ENCODE results near the gene SH3RF1. TPM values are rescaled to one million over a fixed set of nuclear protein-coding genes. Genes with fewer than 3 reads are reported as not detected.

SH3RF1 gene
- total and polyA plus RNA-seq, 4 donors: 1.8 to 7.9 (median 3.5) TPM

DNA sequence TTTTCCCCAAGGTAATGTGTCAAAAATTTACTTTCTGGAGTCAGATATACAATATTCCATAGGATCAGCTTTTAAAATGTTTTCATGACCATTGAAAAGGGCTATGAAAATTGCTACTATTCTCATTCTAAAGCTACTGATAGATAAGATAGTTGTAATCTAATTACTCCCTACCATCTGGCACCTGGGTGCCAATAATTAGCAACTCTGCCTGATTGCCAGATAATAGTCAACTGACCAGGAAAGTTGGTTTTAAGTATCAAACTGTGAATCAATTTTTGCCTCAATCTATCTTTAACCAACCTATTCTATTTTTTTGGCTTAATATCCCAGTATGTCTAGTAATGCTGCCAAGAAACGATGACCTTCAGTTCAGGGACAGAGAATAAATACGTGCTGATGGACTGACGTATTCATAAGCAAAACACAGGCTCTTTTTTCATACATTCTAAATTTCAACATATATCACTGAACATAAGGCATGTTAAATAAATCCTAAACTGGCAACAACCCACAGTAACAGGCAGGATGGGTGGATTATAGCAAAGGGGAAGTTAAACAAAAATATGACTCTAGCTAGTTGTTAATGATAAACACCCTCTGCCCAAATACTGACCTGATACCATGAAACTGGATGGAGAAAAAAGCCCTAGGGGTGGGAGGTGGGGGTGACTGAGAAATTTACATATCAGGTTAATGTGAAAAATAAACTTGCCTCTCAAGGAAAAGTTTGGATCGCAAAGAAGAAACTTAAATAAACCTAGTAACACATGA lies 18.2 kb downstream of the SH3RF1 start (continued):
- TF ChIP-seq, protein P1, sequence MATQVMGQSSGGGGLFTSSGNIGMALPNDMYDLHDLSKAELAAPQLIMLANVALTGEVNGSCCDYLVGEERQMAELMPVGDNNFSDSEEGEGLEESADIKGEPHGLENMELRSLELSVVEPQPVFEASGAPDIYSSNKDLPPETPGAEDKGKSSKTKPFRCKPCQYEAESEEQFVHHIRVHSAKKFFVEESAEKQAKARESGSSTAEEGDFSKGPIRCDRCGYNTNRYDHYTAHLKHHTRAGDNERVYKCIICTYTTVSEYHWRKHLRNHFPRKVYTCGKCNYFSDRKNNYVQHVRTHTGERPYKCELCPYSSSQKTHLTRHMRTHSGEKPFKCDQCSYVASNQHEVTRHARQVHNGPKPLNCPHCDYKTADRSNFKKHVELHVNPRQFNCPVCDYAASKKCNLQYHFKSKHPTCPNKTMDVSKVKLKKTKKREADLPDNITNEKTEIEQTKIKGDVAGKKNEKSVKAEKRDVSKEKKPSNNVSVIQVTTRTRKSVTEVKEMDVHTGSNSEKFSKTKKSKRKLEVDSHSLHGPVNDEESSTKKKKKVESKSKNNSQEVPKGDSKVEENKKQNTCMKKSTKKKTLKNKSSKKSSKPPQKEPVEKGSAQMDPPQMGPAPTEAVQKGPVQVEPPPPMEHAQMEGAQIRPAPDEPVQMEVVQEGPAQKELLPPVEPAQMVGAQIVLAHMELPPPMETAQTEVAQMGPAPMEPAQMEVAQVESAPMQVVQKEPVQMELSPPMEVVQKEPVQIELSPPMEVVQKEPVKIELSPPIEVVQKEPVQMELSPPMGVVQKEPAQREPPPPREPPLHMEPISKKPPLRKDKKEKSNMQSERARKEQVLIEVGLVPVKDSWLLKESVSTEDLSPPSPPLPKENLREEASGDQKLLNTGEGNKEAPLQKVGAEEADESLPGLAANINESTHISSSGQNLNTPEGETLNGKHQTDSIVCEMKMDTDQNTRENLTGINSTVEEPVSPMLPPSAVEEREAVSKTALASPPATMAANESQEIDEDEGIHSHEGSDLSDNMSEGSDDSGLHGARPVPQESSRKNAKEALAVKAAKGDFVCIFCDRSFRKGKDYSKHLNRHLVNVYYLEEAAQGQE (IDR thresholded peaks at IDR 0.05): no peak
- TF ChIP-seq HNF4G (IDR thresholded peaks at IDR 0.05): no peak
- TF ChIP-seq, protein P2, sequence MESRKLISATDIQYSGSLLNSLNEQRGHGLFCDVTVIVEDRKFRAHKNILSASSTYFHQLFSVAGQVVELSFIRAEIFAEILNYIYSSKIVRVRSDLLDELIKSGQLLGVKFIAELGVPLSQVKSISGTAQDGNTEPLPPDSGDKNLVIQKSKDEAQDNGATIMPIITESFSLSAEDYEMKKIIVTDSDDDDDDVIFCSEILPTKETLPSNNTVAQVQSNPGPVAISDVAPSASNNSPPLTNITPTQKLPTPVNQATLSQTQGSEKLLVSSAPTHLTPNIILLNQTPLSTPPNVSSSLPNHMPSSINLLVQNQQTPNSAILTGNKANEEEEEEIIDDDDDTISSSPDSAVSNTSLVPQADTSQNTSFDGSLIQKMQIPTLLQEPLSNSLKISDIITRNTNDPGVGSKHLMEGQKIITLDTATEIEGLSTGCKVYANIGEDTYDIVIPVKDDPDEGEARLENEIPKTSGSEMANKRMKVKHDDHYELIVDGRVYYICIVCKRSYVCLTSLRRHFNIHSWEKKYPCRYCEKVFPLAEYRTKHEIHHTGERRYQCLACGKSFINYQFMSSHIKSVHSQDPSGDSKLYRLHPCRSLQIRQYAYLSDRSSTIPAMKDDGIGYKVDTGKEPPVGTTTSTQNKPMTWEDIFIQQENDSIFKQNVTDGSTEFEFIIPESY (IDR thresholded peaks at IDR 0.05): no peak
- TF ChIP-seq TAF1 (conservative IDR thresholded peaks at IDR 0.05): no peak

DNA sequence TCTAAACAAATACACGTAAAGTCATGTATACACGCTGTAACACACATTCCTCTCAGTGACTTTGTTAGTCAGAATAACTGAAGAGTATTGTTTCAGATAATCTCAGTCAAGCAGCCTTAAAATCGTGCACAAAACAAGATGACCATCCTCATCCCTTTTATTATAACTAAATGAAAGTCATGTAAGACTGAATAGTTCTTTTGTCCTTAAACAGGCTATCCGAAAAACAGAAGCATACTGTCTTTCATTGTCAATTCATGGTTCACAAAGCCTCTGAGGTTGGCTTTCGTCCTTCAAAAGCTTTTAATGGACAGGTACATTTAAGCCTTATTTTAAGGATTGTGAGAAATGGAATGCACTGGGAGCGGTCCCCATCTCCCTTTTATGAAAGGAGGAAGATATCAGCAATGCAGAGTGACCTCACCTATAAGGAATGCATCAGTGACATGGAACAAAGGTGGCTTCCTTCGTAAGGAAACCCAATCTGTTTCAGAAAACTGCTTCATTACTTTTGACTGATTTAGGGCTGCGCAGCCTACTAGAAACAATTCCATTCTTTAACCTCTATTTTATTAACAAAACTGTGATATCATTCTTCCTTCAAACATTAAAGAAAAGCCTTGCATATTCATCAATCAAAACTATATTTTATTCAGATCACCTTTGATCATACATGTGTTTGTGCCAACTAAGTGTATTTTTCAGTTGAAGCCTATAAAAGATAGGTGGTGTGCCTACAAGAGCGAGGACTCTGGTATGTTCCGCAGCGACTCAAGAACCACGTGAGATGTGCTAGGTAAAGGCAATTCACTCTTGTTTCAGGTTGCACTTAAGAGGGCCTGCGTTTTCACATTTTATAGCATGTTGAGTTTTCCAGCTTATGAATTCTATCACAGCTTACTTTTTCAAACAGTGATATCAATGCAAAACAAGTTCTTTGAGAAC lies 19.2 kb downstream of the SH3RF1 start:
- peaks cover 12 to 57% (median 44%) of the 10 kb centered on the region in 4 donors for H3K4me1 ChIP-seq (ENCODE audit: control insufficient read depth in 4 of 4, insufficient read depth in 4 of 4, low read length in 3 of 4)

DNA sequence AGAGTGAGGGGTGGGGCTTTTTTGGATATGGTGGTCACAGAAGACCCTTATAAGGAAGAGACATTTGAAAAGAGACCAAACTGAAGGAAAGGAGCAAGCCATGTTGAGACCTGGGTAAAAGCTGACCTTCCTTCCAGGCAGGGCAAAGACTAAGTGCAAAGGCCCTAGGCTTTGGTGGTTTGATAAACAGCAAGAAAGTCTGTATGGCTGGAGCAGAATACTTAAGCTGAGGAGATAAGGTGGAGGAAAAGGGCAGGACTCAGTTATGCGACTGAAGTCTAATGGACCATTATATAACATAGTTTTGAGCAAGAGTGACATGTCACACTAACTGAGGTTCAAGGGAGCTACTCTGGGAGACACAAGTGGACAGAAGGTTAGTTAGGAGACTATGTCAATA lies 20.0 kb downstream of the SH3RF1 start:
- no peak for DNase-seq (ENCODE audit: low spot score)
- H3K27ac ChIP-seq (ENCODE audit: low read depth in 1 of 2, low read length in 2 of 2): no peak overlapping the region
- TF ChIP-seq, protein P3, sequence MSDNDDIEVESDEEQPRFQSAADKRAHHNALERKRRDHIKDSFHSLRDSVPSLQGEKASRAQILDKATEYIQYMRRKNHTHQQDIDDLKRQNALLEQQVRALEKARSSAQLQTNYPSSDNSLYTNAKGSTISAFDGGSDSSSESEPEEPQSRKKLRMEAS (IDR thresholded peaks at IDR 0.05): no peak
- TF ChIP-seq RXRA (IDR thresholded peaks at IDR 0.05): no peak
- no peak for TF ChIP-seq TAF1 (conservative IDR thresholded peaks at IDR 0.05)
- TF ChIP-seq HNF4G (IDR thresholded peaks at IDR 0.05): no peak
- TF ChIP-seq, protein P4, sequence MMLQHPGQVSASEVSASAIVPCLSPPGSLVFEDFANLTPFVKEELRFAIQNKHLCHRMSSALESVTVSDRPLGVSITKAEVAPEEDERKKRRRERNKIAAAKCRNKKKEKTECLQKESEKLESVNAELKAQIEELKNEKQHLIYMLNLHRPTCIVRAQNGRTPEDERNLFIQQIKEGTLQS (IDR thresholded peaks at IDR 0.05): no peak
- no peak for TF ChIP-seq RAD21 (IDR thresholded peaks at IDR 0.05)
- no peak for TF ChIP-seq YY1 (IDR thresholded peaks at IDR 0.05)
- TF ChIP-seq NR2F2 (IDR thresholded peaks at IDR 0.05): no peak
- H3K4me3 ChIP-seq (ENCODE audit: low read depth in 1 of 3, low read length in 3 of 3): no peak overlapping the region
- no peaks in the 10 kb centered on the region for H3K36me3 ChIP-seq (ENCODE audit: control insufficient read depth in 4 of 4, insufficient read depth in 3 of 4, low read depth in 1 of 4, low read length in 3 of 4)
- 70% methylated on average over 1 of the region's 1 CpG for WGBS
- H3K4me1 ChIP-seq (ENCODE audit: control insufficient read depth in 4 of 4, insufficient read depth in 4 of 4, low read length in 3 of 4): peaks cover 12 to 57% (median 44%) of the 10 kb centered on the region in 4 donors
- H3K27me3 ChIP-seq (ENCODE audit: control insufficient read depth in 4 of 4, insufficient read depth in 4 of 4, low read length in 3 of 4): no peaks in the 10 kb centered on the region
- no peaks in the 10 kb centered on the region for H3K9me3 ChIP-seq (ENCODE audit: control insufficient read depth in 4 of 4, low read length in 3 of 4)
- no peak overlapping the region for H3K9ac ChIP-seq (ENCODE audit: low read depth in 1 of 2, low read length in 2 of 2)

More for the DNA sequence above, 19.2 kb downstream of the SH3RF1 start:
- H3K36me3 ChIP-seq (ENCODE audit: control insufficient read depth in 4 of 4, insufficient read depth in 3 of 4, low read depth in 1 of 4, low read length in 3 of 4): no peaks in the 10 kb centered on the region
- H3K27ac ChIP-seq (ENCODE audit: low read depth in 1 of 2, low read length in 2 of 2): peak overlapping the region; percentile 61 to 68
- no peaks in the 10 kb centered on the region for H3K9me3 ChIP-seq (ENCODE audit: control insufficient read depth in 4 of 4, low read length in 3 of 4)
- TF ChIP-seq SP1 (IDR thresholded peaks at IDR 0.05) (no peak), JUND (IDR thresholded peaks at IDR 0.05) (peak in 1 of 2 donors; percentile 23), HNF4G (IDR thresholded peaks at IDR 0.05) (no peak), RXRA (IDR thresholded peaks at IDR 0.05) (no peak)
- H3K4me3 ChIP-seq (ENCODE audit: low read depth in 1 of 3, low read length in 3 of 3): no peak overlapping the region
- no peak overlapping the region for H3K9ac ChIP-seq (ENCODE audit: low read depth in 1 of 2, low read length in 2 of 2)
- no peaks in the 10 kb centered on the region for H3K27me3 ChIP-seq (ENCODE audit: control insufficient read depth in 4 of 4, insufficient read depth in 4 of 4, low read length in 3 of 4)
- DNase-seq (ENCODE audit: low spot score): no peak
- 87% methylated on average over 13 of the region's 13 CpGs for WGBS

All from liver (tissue), 9 donors.